Measurements from ENCODE around the gene LDB3. TPM values are rescaled to one million over a fixed set of nuclear protein-coding genes. Genes with fewer than 3 reads are reported as not detected.

LDB3 gene
- total RNA-seq, 2 experiments from 2014 or later, result 0.04 TPM; not detected in 1

DNA sequence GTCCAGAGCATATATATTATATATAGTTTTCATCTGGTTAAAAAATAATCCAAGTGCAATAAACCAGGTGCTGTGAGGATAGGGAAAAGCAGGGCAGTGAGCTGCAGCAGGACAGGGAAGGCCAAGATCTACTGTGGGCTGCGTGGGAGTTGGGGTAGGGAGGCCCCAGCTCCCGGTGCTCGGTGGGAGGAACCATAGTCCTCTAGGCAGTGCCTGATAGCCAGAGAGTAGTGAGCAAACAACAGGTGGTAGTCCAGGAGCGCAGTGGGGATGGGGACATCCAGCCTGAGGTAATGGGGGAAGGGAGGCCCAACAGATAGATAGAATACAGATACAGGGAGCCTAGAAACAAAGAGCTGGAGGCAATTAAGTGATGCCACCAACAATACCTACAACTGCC, 84.0 kb downstream of the LDB3 start:
- ChIA-PET CTCF (interaction anchor here (1.1 kb wide), 1 partner anchor 17 kb away, joined by 3 read pairs; no protein-coding TSS in a partner anchor), POLR2A (no interaction called here)

DNA sequence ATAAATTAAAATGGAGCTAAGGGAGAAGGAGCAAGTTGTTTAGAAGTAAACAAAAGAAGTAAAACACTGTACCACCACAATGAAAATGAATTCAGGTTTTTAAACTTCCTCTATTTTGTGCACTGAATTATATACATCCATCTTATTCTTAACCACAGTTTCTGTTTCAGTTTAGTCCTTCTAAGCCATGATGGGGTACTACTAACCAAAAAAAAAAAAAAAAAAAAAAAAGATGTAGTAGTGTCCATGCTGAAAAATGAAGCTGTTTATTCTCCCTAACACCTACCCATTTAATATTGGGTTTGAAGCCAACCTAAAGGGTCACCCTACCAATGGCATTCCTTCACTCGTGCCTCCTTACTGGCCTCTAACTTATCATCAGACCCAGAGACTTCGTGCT, 84.7 kb downstream of the LDB3 start:
- POLR2A ChIA-PET, result no interaction called here
- CTCF ChIA-PET, result interaction anchor here (0.7 kb wide), 2 partner anchors 186 to 214 kb away, joined by 4 to 5 read pairs; no protein-coding TSS in a partner anchor

- POLR2A ChIA-PET, result no interaction called here
- CTCF ChIA-PET, result interaction anchor here (0.7 kb wide), 1 partner anchor 185 kb away, joined by 5 read pairs; no protein-coding TSS in a partner anchor
Observed at GRCh38 chr10:86753638-86754434, 85.5 kb downstream of the LDB3 start.

DNA sequence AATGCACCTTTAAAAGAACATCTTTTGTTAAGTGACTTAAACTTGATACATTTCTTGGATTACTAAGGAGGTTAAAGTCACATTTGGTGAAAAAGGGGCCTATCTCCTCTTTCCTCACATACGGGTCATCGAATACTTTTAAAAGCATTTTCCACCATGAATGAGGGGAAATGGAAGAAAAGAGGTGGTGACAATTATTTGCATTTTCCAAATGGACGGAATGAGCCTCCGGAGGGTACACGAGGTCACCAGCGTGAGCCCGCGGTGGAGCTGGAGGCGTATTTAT, 87.1 kb downstream of the LDB3 start:
- CTCF ChIA-PET, result no interaction called here
- POLR2A ChIA-PET, result interaction anchor here (1.1 to 1.3 kb wide), 2 partner anchors 43 to 44 kb away, joined by 3 to 6 read pairs; no protein-coding TSS in a partner anchor

DNA sequence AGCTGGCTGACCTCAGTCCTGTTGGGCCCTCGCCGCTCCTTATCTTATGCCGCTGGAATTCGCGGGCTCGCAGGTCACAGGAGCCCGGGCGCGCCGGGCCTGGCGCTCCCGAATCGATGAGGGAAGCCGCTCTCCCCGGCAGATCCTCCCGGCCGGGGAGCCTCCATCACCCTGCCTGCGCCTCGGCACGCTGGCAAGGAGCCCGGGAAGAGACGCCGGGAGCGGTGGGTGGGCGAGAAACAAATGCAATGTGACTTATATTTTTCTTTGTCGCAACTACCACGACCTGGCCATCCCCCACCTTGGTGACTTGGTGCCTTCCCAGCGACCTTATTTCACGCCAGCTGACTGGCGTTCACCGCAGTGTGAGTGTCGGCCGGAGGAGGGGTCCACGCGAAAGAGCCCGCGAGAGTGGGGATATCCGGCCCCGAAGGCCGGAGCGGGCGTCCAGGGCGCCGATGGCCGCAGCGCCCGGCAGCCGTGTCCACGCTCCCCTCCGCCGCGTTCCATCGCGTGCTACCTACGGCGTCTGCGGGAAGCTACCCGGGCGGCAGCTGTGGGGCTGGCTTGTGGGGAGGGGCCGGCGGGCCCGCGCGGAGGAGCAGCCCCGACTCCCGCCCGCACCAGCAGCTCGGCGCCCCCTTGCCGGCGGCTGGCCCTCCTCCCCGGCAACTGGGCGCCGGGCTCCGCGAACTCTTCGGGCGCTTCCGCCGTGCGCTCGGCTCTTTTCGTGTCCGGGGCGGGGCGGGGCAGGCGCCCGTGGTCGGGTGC, 87.6 kb downstream of the LDB3 start:
- POLR2A ChIA-PET, result interaction anchor here (0.7 to 1.3 kb wide), 3 partner anchors 44 to 80 kb away, joined by 3 to 6 read pairs (median 3); no protein-coding TSS in a partner anchor
- CTCF ChIA-PET, result no interaction called here

DNA sequence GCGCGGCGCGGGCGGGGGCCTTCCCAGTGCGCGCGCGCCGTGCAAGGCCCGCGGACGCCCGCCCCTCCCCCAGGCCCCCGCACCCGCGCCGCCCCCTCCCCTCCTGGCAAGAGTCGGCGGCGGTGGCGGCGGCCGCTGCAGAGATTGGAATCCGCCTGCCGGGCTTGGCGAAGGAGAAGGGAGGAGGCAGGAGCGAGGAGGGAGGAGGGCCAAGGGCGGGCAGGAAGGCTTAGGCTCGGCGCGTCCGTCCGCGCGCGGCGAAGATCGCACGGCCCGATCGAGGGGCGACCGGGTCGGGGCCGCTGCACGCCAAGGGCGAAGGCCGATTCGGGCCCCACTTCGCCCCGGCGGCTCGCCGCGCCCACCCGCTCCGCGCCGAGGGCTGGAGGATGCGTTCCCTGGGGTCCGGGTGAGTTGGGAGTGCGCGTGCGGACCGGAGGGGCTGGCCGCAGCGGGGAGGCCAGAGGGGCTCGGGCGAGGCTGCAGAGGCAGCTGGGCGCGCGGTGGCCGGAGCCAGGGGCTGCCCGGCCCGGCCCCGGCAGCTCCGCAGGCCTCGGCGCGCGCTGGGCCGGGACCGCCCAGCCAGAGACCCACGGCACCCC, 88.3 kb downstream of the LDB3 start, which contains the start of gene BMPR1A:
Gene BMPR1A (plus strand): TSS at position 109 of the 602 bp plus-strand sequence. CDS start 119,400 bp downstream, outside the sequence.
- POLR2A ChIA-PET, result interaction anchor here (0.7 to 1.3 kb wide), 4 partner anchors 44 to 79 kb away, joined by 3 to 6 read pairs (median 3); no protein-coding TSS in a partner anchor
- CTCF ChIA-PET, result interaction anchor here (1.4 kb wide), 1 partner anchor 143 kb away, joined by 3 read pairs; no protein-coding TSS in a partner anchor

- CTCF ChIA-PET, result interaction anchor here (1.4 kb wide), 1 partner anchor 142 kb away, joined by 3 read pairs; no protein-coding TSS in a partner anchor
- POLR2A ChIA-PET, result interaction anchor here (1.1 kb wide), 1 partner anchor 69 kb away, joined by 3 read pairs; no protein-coding TSS in a partner anchor
Observed at GRCh38 chr10:86757113-86757972, 89.0 kb downstream of the LDB3 start.

DNA sequence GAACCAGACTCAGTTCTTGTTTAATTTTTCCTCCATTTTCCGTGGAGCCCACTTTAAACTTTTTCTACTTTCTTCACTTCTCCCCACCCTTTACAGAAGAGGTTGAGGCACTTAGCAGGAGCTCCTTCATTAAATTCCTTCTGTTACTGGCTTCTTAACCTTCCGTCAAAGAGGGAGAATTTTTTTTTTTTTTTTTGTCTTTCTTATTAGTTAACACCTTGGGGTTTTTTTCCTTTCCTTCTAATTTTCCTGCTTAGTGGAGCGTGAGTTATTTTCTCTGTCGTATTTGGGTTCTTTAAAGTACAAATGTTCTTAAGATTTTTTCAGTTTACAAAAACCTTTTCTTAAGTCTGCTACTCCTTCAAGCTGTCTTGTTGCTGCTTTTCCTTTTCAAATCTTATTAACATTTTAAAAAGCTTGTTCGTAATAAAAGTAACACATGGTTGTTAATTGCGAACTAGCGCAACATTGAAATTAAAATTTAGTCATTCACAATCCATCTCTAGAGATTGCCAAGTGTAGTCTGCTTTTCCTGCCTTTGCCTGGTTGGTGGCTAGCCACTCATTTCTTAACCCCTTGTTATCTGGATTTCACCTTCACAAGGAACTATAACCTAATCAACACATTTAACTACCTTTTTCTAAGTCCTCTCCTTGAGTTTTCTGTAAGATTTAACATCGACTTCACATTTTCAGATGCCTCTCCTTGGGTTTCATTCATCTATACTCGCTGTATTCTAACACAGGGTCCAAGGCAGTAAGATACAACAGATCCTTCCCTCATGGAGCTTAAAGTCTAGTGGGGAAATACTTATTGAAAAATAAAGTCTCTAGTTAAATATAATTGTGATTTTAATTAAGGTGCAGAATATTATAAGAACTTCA, 90.1 kb downstream of the LDB3 start:
- ChIA-PET CTCF (interaction anchor here (0.7 to 1.4 kb wide), 2 partner anchors 58 to 141 kb away, joined by 3 read pairs; no protein-coding TSS in a partner anchor), POLR2A (no interaction called here)

DNA sequence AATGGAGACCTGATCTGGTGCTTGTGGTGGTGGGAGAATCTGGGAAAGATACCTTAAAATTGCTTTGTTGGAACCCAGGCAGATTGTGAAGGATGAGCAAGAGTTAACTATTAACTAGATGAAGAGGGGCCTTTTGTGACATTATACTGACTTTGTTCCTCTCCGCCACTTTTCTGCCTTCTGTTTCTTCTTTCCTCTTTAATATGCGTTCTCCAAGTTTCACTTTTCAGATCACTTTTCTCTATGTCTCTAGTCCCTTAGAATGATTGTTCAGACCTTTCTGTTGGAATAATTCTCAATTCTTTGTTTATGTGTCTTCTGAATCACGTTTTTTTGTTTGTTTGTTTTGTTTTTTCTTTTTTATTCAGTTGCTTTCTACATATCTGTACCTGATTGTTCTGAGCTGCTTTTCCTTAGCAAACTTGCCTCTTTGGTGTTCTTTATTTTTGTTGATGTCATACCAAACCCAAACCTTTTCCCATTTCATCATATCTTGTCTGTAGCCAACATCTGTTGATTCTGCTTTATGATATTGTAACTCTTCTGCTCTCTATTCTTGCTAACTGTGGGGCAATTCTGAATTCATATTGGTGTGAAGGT, 90.9 kb downstream of the LDB3 start:
- CTCF ChIA-PET, result interaction anchor here (0.6 kb wide), 1 partner anchor 69 kb away, joined by 3 read pairs; no protein-coding TSS in a partner anchor
- POLR2A ChIA-PET, result no interaction called here

- ChIA-PET CTCF (no interaction called here), POLR2A (no interaction called here)
Observed at GRCh38 chr10:86763404-86763803, 95.1 kb downstream of the LDB3 start.

- ChIA-PET POLR2A (no interaction called here), CTCF (no interaction called here)
Observed at GRCh38 chr10:86765548-86765947, 97.2 kb downstream of the LDB3 start.

GRCh38 chr10:86768412-86769062, 100.2 kb downstream of the LDB3 start:
- POLR2A ChIA-PET, result no interaction called here
- CTCF ChIA-PET, result no interaction called here

GRCh38 chr10:86769991-86770390, 101.7 kb downstream of the LDB3 start:
- CTCF ChIA-PET, result no interaction called here

DNA sequence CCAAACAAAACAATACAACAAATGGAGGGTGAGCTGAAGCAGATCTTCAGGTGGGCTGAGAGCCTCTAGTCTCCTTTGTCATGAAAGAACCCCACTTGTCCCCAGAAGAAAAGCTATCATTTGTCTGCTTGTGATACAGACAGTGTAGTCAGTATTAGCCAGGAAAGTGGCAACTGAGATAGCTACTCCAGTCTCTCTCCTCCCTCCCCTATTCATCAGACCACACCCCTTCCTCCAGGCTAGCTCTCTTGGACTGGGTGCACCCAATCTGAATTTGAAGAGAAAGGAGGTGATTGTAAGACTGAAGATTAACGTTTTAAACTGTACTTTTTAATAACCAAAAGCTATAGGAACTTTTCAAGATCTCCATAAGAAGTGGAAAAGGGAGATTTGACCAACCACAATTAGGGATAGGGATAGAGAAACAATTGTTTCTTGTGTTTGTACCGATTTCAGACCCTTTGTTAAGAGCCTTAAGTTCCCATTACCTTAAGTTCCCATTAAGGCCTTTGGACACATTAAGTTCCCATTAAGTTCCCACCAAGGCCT, 102.2 kb downstream of the LDB3 start:
- ChIA-PET CTCF (interaction anchor here (0.6 kb wide), 1 partner anchor 20 kb away, joined by 4 read pairs; no protein-coding TSS in a partner anchor), POLR2A (no interaction called here)

More at GRCh38 chr10:86769991-86770390, 101.7 kb downstream of the LDB3 start:
- POLR2A ChIA-PET, result no interaction called here

DNA sequence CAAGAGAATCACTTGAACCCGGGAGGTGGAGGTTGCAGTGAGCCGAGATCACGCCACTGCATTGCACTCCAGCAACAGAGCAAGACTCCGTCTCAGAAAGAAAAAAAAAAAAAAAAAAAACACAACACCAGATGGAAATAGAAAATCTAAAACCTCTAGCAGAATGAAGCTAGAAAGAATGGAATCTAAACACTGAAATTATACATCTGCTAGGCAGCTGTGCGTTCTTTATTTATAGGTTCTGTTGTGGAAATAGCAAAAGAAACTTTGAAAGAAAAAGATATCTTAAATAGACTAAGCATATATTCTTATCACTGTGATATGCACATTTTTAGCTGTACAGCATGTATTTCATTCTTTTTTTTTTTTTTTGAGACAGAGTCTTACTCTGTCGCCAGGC, 105.2 kb downstream of the LDB3 start:
- ChIA-PET POLR2A (no interaction called here), CTCF (no interaction called here)

DNA sequence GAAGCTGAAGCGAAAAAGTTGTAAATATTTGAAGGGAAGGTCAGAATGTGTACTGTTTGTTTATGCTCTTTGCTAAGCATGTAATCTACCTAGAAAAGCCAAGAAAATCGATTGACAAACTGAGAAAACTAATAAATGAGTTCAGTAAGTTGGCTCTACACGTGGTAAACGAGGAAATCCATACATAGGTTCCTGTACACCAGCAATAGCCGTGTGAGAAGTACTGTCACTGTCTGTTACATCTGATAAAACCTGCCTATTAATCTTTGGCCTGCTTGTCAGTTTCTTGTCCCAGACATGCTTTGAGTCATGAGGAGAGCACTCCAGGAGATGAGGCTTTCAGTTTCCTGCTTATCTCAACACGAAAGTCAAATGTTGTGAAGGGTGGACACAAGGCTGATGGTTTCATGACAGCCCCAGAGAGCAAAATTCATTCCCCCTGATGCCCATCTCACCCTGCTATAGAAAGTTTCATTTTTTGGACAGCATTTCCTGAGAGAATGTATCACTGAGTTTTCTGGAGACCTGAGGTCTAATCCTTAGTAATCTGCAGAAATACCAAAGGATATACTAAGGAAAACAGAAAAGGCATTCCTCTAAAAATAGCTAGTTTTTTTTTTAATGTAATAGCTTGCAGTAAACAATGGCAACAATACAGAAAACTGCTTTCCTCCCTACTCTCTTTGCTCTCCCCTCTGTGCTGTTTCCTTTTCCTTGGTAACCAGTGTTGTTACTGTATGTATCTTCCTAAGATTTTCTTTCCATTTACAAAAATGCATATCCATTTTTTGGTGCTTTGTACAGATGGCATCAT, 107.0 kb downstream of the LDB3 start:
- ChIA-PET CTCF (interaction anchor here (0.6 kb wide), 1 partner anchor 88 kb away, joined by 3 read pairs; no protein-coding TSS in a partner anchor), POLR2A (no interaction called here)

Data from activated CD8-positive, alpha-beta memory T cell treated with anti-CD3 and anti-CD28 coated beads for 36 hours (primary cell).